OCI-LY3 (cell line): Measurements from ENCODE around the gene DLX5.
A peak's percentile ranks its signal among the peaks of the same experiment; 100 is the strongest.

Source experiments
- EZH2phosphoT487 ChIP-seq: fragments of 200-600 bp; shearing (Covaris generic); IDR thresholded peaks from 2 replicates; pipeline ENCODE4 v1.6.1; 2018; ENCODE audit warnings: antibody characterized with exemption, mixed run types, low read depth
- TF ChIP-seq, protein P1 (sequence below): fragments of 200-600, 300-600 bp; sonication (generic); IDR thresholded peaks from 2 replicates; pipeline ENCODE4 v1.5.1; 2014; ENCODE audit warnings: antibody characterized with exemption, low read length, low read depth

DNA sequence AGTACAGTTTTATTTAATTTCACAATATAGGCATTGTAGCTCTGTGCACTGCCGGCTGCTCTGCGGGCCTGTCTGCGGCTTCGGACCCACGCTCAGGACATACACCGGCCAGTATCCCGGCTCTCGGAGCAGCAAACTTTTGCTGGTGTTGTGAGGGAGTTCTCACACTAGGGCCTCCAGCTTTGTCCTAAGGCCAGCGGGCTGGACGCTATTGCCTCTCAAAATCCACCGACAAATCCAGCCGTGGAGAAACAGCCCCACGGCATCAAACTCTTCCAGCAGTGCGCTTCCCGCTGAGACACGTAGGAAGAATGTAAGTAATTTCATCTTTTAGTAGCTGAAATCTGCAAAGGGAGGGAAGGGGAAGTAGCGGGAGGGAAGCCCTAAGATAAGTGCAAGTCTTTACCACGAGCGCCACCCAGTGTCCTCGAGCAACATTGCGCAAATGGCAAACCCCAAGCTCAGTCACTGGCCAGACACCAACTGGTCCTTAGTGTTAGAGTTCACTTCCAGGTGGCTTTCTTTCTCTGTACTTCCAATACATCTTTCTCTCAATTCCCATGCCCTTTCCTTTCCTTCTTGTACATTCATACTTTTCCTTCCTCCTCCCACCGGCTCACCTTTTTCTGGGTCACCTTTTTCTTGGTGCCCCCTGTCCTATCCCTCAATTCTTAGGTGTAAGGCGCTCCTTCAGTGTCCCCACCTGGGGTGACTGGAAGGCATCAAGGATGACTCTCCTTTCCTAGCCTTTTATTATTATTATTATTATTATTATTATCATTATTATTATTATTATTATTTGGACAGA is 3.0 kb upstream of the DLX5 start:
- TF ChIP-seq, protein P1, sequence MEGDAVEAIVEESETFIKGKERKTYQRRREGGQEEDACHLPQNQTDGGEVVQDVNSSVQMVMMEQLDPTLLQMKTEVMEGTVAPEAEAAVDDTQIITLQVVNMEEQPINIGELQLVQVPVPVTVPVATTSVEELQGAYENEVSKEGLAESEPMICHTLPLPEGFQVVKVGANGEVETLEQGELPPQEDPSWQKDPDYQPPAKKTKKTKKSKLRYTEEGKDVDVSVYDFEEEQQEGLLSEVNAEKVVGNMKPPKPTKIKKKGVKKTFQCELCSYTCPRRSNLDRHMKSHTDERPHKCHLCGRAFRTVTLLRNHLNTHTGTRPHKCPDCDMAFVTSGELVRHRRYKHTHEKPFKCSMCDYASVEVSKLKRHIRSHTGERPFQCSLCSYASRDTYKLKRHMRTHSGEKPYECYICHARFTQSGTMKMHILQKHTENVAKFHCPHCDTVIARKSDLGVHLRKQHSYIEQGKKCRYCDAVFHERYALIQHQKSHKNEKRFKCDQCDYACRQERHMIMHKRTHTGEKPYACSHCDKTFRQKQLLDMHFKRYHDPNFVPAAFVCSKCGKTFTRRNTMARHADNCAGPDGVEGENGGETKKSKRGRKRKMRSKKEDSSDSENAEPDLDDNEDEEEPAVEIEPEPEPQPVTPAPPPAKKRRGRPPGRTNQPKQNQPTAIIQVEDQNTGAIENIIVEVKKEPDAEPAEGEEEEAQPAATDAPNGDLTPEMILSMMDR: peak; percentile 91
- no peak for TF ChIP-seq EZH2phosphoT487
